Stimulated activated CD4-positive, alpha-beta T cell treated with anti-CD3 and anti-CD28 coated beads, Interleukin-12 subunit alpha, Interleukin-12 subunit beta, amount 100 ng/mL, for 48 hours (primary cell): ENCODE data around the gene CACNA2D3.
"Not testable (repeated sequence)": the region's sequence is repeated elsewhere in the genome, so short reads cannot be mapped to it uniquely, and the experiment has no call there.

Experiments
- DNase-seq, 3 donors: peaks; one replicate each; pipeline ENCODE4 v3.0.0-alpha.2; 2020; ENCODE audit warnings: low read depth in 2 of 3, low spot score in 1 of 3

The CACNA2D3 gene

GRCh38 chr3:55091381-55092225, 969.3 kb downstream of the CACNA2D3 start:
- DNase-seq: no peak

- DNase-seq: no peak
Measured at GRCh38 chr3:55094676-55095075, 972.3 kb downstream of the CACNA2D3 start.

- DNase-seq: no peak
Measured at GRCh38 chr3:55097441-55097840, 975.1 kb downstream of the CACNA2D3 start.

- DNase-seq: no peak
Measured at GRCh38 chr3:55105647-55106046, 983.3 kb downstream of the CACNA2D3 start.

GRCh38 chr3:55107187-55107586, 984.8 kb downstream of the CACNA2D3 start:
- DNase-seq: no peak

- DNase-seq: not testable (repeated sequence)
Measured at GRCh38 chr3:55111906-55112305, 989.6 kb downstream of the CACNA2D3 start.

GRCh38 chr3:55118451-55118850, 996.1 kb downstream of the CACNA2D3 start:
- DNase-seq: no peak

GRCh38 chr3:55119268-55119667, 996.9 kb downstream of the CACNA2D3 start:
- DNase-seq: no peak

GRCh38 chr3:55122312-55122711, 1000.0 kb downstream of the CACNA2D3 start:
- DNase-seq: no peak
